AG04449 (cell line): ENCODE data around the gene GGT6.

Source experiments
- CTCF ChIA-PET: fragments of 350-600 bp; formaldehyde crosslinking; extraction: SDS; loops from one replicate; lab custom pipeline; 2021; ENCODE audit warnings: antibody characterized with exemption; lab: Yijun Ruan, JAX
- POLR2A ChIA-PET: fragments of 400-600, 350-600 bp; formaldehyde crosslinking; extraction: SDS; loops from one replicate; lab custom pipeline; 2020; ENCODE audit warnings: antibody characterized with exemption, inconsistent platforms; lab: Yijun Ruan, JAX
- DNase-seq: peaks from one replicate; pipeline ENCODE4 v3.0.0-alpha.2; 2010; ENCODE audit warnings: low read depth, low spot score
- H3K4me3 ChIP-seq: 2 replicates; pipeline ENCODE4 v1.5.1; 2011; ENCODE audit warnings: low read depth, mild to moderate bottlenecking, control low read depth, low read length
- TF ChIP-seq, protein P1 (sequence below): IDR thresholded peaks from one replicate; pipeline ENCODE4 v1.5.1; 2011; ENCODE audit warnings: mild to moderate bottlenecking, moderate library complexity, low read length, control low read depth, inconsistent platforms; ENCODE audit not compliant: insufficient read depth; ENCODE audit errors: missing control alignments

Gene GGT6

GRCh38 chr17:4519361-4519788 lies 41.0 kb downstream of the GGT6 start:
- CTCF ChIA-PET, result no interaction called here
- POLR2A ChIA-PET, result no interaction called here
- no peak for DNase-seq
- no peak overlapping the region for H3K4me3 ChIP-seq
- TF ChIP-seq, protein P1, sequence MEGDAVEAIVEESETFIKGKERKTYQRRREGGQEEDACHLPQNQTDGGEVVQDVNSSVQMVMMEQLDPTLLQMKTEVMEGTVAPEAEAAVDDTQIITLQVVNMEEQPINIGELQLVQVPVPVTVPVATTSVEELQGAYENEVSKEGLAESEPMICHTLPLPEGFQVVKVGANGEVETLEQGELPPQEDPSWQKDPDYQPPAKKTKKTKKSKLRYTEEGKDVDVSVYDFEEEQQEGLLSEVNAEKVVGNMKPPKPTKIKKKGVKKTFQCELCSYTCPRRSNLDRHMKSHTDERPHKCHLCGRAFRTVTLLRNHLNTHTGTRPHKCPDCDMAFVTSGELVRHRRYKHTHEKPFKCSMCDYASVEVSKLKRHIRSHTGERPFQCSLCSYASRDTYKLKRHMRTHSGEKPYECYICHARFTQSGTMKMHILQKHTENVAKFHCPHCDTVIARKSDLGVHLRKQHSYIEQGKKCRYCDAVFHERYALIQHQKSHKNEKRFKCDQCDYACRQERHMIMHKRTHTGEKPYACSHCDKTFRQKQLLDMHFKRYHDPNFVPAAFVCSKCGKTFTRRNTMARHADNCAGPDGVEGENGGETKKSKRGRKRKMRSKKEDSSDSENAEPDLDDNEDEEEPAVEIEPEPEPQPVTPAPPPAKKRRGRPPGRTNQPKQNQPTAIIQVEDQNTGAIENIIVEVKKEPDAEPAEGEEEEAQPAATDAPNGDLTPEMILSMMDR, result no peak

- no peak overlapping the region for H3K4me3 ChIP-seq
- no peak for DNase-seq
- CTCF ChIA-PET, result no interaction called here
- POLR2A ChIA-PET, result no interaction called here
- TF ChIP-seq, protein P1, result no peak
Measured at GRCh38 chr17:4518901-4519300, 41.5 kb downstream of the GGT6 start.

DNA sequence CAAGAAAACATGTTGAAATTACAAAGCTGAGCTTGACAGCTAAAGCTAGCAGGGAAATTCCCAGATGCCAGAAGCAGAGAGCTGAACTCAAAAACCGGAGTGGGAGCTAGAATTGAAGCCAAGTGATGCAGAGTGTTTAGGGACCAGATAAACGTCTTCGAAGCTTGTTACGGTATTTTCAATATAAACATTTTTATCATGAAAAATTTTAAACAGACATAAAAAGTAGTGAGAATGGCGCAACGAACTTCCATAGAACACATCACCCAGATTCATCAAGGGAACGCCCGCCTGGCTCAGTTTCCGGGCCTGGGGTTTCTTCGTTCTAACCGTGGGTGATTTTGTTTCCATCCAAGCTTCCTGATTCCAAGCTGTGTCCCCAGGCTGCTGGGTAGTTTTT lies 43.6 kb downstream of the GGT6 start:
- CTCF ChIA-PET, result interaction anchor here (0.9 kb wide), 1 partner anchor 9 kb away, joined by 3 read pairs; no protein-coding TSS in a partner anchor
- DNase-seq, result no peak
- TF ChIP-seq, protein P1, result no peak
- POLR2A ChIA-PET, result no interaction called here
- no peak overlapping the region for H3K4me3 ChIP-seq

- CTCF ChIA-PET, result no interaction called here
- TF ChIP-seq, protein P1, result no peak
- DNase-seq, result no peak
- POLR2A ChIA-PET, result no interaction called here
- no peak overlapping the region for H3K4me3 ChIP-seq
Measured at GRCh38 chr17:4515501-4515900, 44.9 kb downstream of the GGT6 start.

- no peak for DNase-seq
- ChIA-PET POLR2A (no interaction called here), CTCF (no interaction called here)
- no peak overlapping the region for H3K4me3 ChIP-seq
- TF ChIP-seq, protein P1, result no peak
Measured at GRCh38 chr17:4514779-4515178, 45.6 kb downstream of the GGT6 start.

DNA sequence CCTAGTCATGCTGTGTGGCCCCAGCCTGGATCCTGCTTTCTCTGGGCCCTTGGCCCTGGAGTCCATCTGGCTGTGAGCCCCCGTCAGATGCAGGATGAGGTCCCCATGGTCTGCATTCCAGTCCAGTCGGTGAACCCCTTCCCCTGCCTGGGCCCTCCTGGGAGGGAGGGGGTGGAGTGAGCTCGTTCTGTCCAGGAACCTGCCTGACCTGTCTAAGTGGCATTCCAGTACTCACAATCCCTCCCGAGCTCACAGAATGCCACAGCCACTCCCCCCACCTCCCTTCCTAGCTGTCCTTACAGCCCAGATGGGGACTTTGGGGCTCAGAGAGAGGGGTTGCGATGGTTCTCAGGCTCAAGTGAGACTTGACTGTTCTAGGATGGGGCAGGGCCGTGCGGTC lies 46.2 kb downstream of the GGT6 start:
- TF ChIP-seq, protein P1, result no peak
- CTCF ChIA-PET, result no interaction called here
- POLR2A ChIA-PET, result no interaction called here
- H3K4me3 ChIP-seq, result no peak overlapping the region
- DNase-seq, result no peak
